Adipocyte (in vitro differentiated cells): Measurements from ENCODE around the gene PPP2R1B.
A peak's percentile ranks its signal among the peaks of the same experiment; 100 is the strongest.
"Not testable (repeated sequence)": the region's sequence is repeated elsewhere in the genome, so short reads cannot be mapped to it uniquely, and the experiment has no call there.

Experiments
- DNase-seq: peaks from one replicate; pipeline ENCODE4 v3.0.0-alpha.2; 2015; ENCODE audit warnings: low read depth
- H3K27me3 ChIP-seq: replicated peaks from 2 replicates; pipeline ENCODE4 v1.7.0; 2013; ENCODE audit warnings: mild to moderate bottlenecking, low read length, moderate library complexity; ENCODE audit not compliant: control insufficient read depth, insufficient read depth
- H3K36me3 ChIP-seq: 2 replicates; pipeline ENCODE4 v1.7.0; 2013; ENCODE audit warnings: low read length, mild to moderate bottlenecking, moderate library complexity; ENCODE audit not compliant: control insufficient read depth, insufficient read depth, severe bottlenecking
- H3K4me1 ChIP-seq: 2 replicates; pipeline ENCODE4 v1.7.0; 2013; ENCODE audit warnings: mild to moderate bottlenecking, low read length, moderate library complexity; ENCODE audit not compliant: control insufficient read depth, insufficient read depth
- H3K4me3 ChIP-seq: 2 replicates; pipeline ENCODE4 v1.7.0; 2013; ENCODE audit warnings: mild to moderate bottlenecking, low read length, moderate library complexity
- H3K9ac ChIP-seq: 2 replicates; pipeline ENCODE4 v1.7.0; 2013; ENCODE audit warnings: mild to moderate bottlenecking, low read length, moderate library complexity
- H3K9me3 ChIP-seq: 2 replicates; pipeline ENCODE4 v1.7.0; 2013; ENCODE audit warnings: mild to moderate bottlenecking, low read length, moderate library complexity; ENCODE audit not compliant: control insufficient read depth

Gene PPP2R1B

GRCh38 chr11:111782109-111782741, 16.0 kb upstream of the PPP2R1B start:
- no peaks in the 10 kb centered on the region for H3K27me3 ChIP-seq
- H3K4me1 ChIP-seq, result peaks cover 13% of the 10 kb centered on the region
- no peak overlapping the region for H3K4me3 ChIP-seq
- no peak overlapping the region for H3K9ac ChIP-seq
- DNase-seq, result no peak
- H3K36me3 ChIP-seq, result peaks cover 54% of the 10 kb centered on the region
- no peaks in the 10 kb centered on the region for H3K9me3 ChIP-seq

GRCh38 chr11:111779118-111779517, 12.9 kb upstream of the PPP2R1B start:
- Histone ChIP-seq H3K36me3 (peaks cover 24% of the 10 kb centered on the region), H3K9ac (no peak overlapping the region), H3K9me3 (no peaks in the 10 kb centered on the region), H3K4me1 (peaks cover 29% of the 10 kb centered on the region), H3K4me3 (no peak overlapping the region), H3K27me3 (no peaks in the 10 kb centered on the region)
- no peak for DNase-seq

GRCh38 chr11:111778047-111778558, 11.9 kb upstream of the PPP2R1B start:
- H3K9ac ChIP-seq, result peak overlapping the region; percentile 64
- H3K27me3 ChIP-seq, result no peaks in the 10 kb centered on the region
- H3K4me1 ChIP-seq, result peaks cover 29% of the 10 kb centered on the region
- no peak overlapping the region for H3K4me3 ChIP-seq
- no peaks in the 10 kb centered on the region for H3K9me3 ChIP-seq
- peaks cover 14% of the 10 kb centered on the region for H3K36me3 ChIP-seq
- DNase-seq, result no peak

GRCh38 chr11:111777094-111778046, 11.2 kb upstream of the PPP2R1B start:
- peak; percentile 92 for DNase-seq
- peaks cover 29% of the 10 kb centered on the region for H3K4me1 ChIP-seq
- peak overlapping the region; percentile 64 for H3K9ac ChIP-seq
- no peaks in the 10 kb centered on the region for H3K9me3 ChIP-seq
- no peaks in the 10 kb centered on the region for H3K27me3 ChIP-seq
- H3K4me3 ChIP-seq, result no peak overlapping the region
- H3K36me3 ChIP-seq, result peaks cover 7% of the 10 kb centered on the region

GRCh38 chr11:111776398-111777093, 10.4 kb upstream of the PPP2R1B start:
- Histone ChIP-seq H3K4me1 (peaks cover 29% of the 10 kb centered on the region), H3K4me3 (no peak overlapping the region), H3K27me3 (no peaks in the 10 kb centered on the region), H3K9me3 (no peaks in the 10 kb centered on the region), H3K9ac (peak overlapping the region; percentile 13), H3K36me3 (no peaks in the 10 kb centered on the region)
- no peak for DNase-seq

GRCh38 chr11:111774955-111775710, 8.9 kb upstream of the PPP2R1B start:
- Histone ChIP-seq H3K27me3 (no peaks in the 10 kb centered on the region), H3K9ac (peak overlapping the region; percentile 33), H3K9me3 (no peaks in the 10 kb centered on the region), H3K4me1 (peaks cover 29% of the 10 kb centered on the region), H3K36me3 (no peaks in the 10 kb centered on the region), H3K4me3 (no peak overlapping the region)
- peak; percentile 68 for DNase-seq

- no peaks in the 10 kb centered on the region for H3K27me3 ChIP-seq
- no peaks in the 10 kb centered on the region for H3K9me3 ChIP-seq
- H3K4me3 ChIP-seq, result no peak overlapping the region
- DNase-seq, result no peak
- no peaks in the 10 kb centered on the region for H3K36me3 ChIP-seq
- H3K4me1 ChIP-seq, result peaks cover 19% of the 10 kb centered on the region
- no peak overlapping the region for H3K9ac ChIP-seq
These were observed 6.3 kb upstream of the PPP2R1B start for GRCh38 chr11:111772535-111772934.

GRCh38 chr11:111771205-111771604, 5.0 kb upstream of the PPP2R1B start:
- H3K4me1 ChIP-seq, result peaks cover 26% of the 10 kb centered on the region
- H3K36me3 ChIP-seq, H3K27me3 ChIP-seq, H3K4me3 ChIP-seq, H3K9ac ChIP-seq, H3K9me3 ChIP-seq, DNase-seq: not testable (repeated sequence)

GRCh38 chr11:111770581-111771134, 4.5 kb upstream of the PPP2R1B start:
- no peak for DNase-seq
- H3K4me3 ChIP-seq, result no peak overlapping the region

GRCh38 chr11:111766834-111767142, 599 bp upstream of the PPP2R1B start:
- peak overlapping the region; percentile 94 for H3K9ac ChIP-seq
- H3K9me3 ChIP-seq, result no peaks in the 10 kb centered on the region
- peaks cover 30% of the 10 kb centered on the region for H3K4me1 ChIP-seq
- no peak for DNase-seq
- H3K27me3 ChIP-seq, result no peaks in the 10 kb centered on the region
- H3K36me3 ChIP-seq, result peaks cover 24% of the 10 kb centered on the region
- peak overlapping the region; percentile 95 for H3K4me3 ChIP-seq

More at GRCh38 chr11:111770581-111771134, 4.5 kb upstream of the PPP2R1B start:
- H3K9me3 ChIP-seq, result no peaks in the 10 kb centered on the region
- H3K36me3 ChIP-seq, result no peaks in the 10 kb centered on the region
- no peaks in the 10 kb centered on the region for H3K27me3 ChIP-seq
- H3K4me1 ChIP-seq, result peaks cover 23% of the 10 kb centered on the region
- no peak overlapping the region for H3K9ac ChIP-seq
